Natural killer cell (primary cell): ENCODE measurements around the gene SZRD1. TPM values are rescaled to one million over a fixed set of nuclear protein-coding genes. Genes with fewer than 3 reads are reported as not detected.
A peak's percentile ranks its signal among the peaks of the same experiment; 100 is the strongest.

Experiments used
- ATAC-seq, 3 donors: fragments of 150-1000 bp in 2 of 3; fragments of 200-7000 bp in 1 of 3; cut with Tn5 transposase; 1 replicate in 1 of 3; 2 replicates in 2 of 3; pipeline ENCODE4 v1.10.0; 2021; ENCODE audit warnings: mild to moderate bottlenecking in 2 of 3, moderate library complexity in 2 of 3
- DNase-seq, 2 donors: peaks; one replicate each; pipeline versions ENCODE4 v3.0.0 to v3.0.0-alpha.2; 2013 to 2021; ENCODE audit warnings: mixed read lengths in 1 of 2
- H3K27ac ChIP-seq: one replicate; pipeline ENCODE4 v1.5.1; 2013; ENCODE audit warnings: mild to moderate bottlenecking, low read length
- H3K27me3 ChIP-seq: one replicate; pipeline ENCODE4 v1.6.1; 2013; ENCODE audit warnings: low read length; ENCODE audit not compliant: control insufficient read depth, insufficient read depth
- H3K36me3 ChIP-seq: one replicate; pipeline ENCODE4 v1.6.1; 2013; ENCODE audit warnings: low read length; ENCODE audit not compliant: control insufficient read depth, insufficient read depth
- H3K4me1 ChIP-seq: one replicate; pipeline ENCODE4 v1.6.1; 2013; ENCODE audit warnings: low read length; ENCODE audit not compliant: control insufficient read depth, insufficient read depth
- H3K4me3 ChIP-seq: one replicate; pipeline ENCODE4 v1.5.1; 2013; ENCODE audit warnings: low read length
- H3K9me3 ChIP-seq: one replicate; pipeline ENCODE4 v1.6.1; 2013; ENCODE audit warnings: low read length; ENCODE audit not compliant: control insufficient read depth, insufficient read depth
- H3K27ac Mint-ChIP-seq, 2 donors: one replicate each; pipeline ENCODE4 v1.8.0; 2022; ENCODE audit warnings: mild to moderate bottlenecking in 2 of 2, mixed read lengths in 2 of 2, moderate library complexity in 1 of 2
- H3K27me3 Mint-ChIP-seq, 2 donors: one replicate each; pipeline ENCODE4 v1.8.0; 2022; ENCODE audit warnings: low read depth in 2 of 2, mixed read lengths in 2 of 2
- H3K36me3 Mint-ChIP-seq: one replicate; pipeline ENCODE4 v1.8.0; 2022; ENCODE audit warnings: mixed read lengths
- H3K4me1 Mint-ChIP-seq, 2 donors: one replicate each; pipeline ENCODE4 v1.8.0; 2022; ENCODE audit warnings: mixed read lengths in 2 of 2
- H3K4me3 Mint-ChIP-seq: one replicate; pipeline ENCODE4 v1.8.0; 2022; ENCODE audit warnings: mild to moderate bottlenecking, moderate library complexity, mixed read lengths
- H3K9me3 Mint-ChIP-seq, 2 donors: one replicate each; pipeline ENCODE4 v1.8.0; 2022; ENCODE audit warnings: mixed read lengths in 2 of 2
- WGBS: methylation state at CpG from one replicate; pipeline ENCODE4 v1.1.7; 2013; ENCODE audit warnings: missing lambda C conversion rate; ENCODE audit not compliant: insufficient coverage; 5-methylcytosine and 5-hydroxymethylcytosine counted together
- intact Hi-C: fragments of 100-400 bp; cut with micrococcal nuclease; formaldehyde crosslinking; loops from one replicate; pipeline ENCODE4 v1.14.2; 2022
- total RNA-seq, 4 donors: library from RNA; stranded (reverse); fragments of 120-200 nt in 1 of 4; gene quantifications; one replicate each; pipeline versions ENCODE4 v1.2.3 to v1.2.4, GENCODE V29; 2013 to 2022
- TF ChIP-seq, protein P1 (sequence below): fragments of 200-600 bp; IDR thresholded peaks from one replicate; pipeline ENCODE4 v1.8.0; 2022; ENCODE audit warnings: antibody characterized with exemption

Gene SZRD1
- total RNA-seq, 3 donors from 2014 or later (not counting 1 experiment from before 2014, with no cell fraction given), result 170 to 187 (median 177) TPM

GRCh38 chr1:16396591-16396990, 29.5 kb downstream of the SZRD1 start:
- TF ChIP-seq, protein P1, sequence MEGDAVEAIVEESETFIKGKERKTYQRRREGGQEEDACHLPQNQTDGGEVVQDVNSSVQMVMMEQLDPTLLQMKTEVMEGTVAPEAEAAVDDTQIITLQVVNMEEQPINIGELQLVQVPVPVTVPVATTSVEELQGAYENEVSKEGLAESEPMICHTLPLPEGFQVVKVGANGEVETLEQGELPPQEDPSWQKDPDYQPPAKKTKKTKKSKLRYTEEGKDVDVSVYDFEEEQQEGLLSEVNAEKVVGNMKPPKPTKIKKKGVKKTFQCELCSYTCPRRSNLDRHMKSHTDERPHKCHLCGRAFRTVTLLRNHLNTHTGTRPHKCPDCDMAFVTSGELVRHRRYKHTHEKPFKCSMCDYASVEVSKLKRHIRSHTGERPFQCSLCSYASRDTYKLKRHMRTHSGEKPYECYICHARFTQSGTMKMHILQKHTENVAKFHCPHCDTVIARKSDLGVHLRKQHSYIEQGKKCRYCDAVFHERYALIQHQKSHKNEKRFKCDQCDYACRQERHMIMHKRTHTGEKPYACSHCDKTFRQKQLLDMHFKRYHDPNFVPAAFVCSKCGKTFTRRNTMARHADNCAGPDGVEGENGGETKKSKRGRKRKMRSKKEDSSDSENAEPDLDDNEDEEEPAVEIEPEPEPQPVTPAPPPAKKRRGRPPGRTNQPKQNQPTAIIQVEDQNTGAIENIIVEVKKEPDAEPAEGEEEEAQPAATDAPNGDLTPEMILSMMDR, result no peak
- Mint-ChIP-seq H3K36me3 (no peaks in the 10 kb centered on the region), H3K27ac (peak overlapping the region in 1 of 2 donors; percentile 31), H3K4me3 (no peak overlapping the region), H3K4me1 (peaks cover 24 to 47% of the 10 kb centered on the region in 2 donors), H3K9me3 (no peaks in the 10 kb centered on the region), H3K27me3 (no peaks in the 10 kb centered on the region)
- Histone ChIP-seq H3K36me3 (peaks cover 51% of the 10 kb centered on the region), H3K27me3 (no peaks in the 10 kb centered on the region), H3K27ac (no peak overlapping the region), H3K9me3 (no peaks in the 10 kb centered on the region), H3K4me3 (no peak overlapping the region), H3K4me1 (peaks cover 20% of the 10 kb centered on the region)
- ATAC-seq (no peak), DNase-seq (no peak)
- WGBS, result 81% methylated on average over 7 of the region's 7 CpGs
- intact Hi-C loops, result no loop called here

DNA sequence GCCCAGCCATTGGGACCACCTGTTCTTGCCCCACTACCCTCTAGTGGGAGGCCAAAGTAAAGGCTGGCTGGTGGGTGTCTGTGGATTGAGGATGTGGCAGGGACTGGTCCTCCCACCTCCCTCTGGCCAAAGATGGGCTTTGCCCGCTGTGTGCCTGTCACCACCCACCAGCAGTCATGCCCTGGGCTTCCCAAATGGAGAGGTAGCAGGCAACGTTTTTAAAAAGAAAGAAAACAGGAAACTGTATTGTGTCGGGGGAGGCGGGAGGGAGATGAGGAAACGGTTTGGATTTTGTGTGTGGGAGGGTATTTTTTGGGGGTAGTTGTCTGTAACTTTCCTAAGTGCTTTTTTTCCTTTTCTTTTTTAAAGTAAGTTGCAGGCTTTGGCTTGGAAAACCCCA, 30.1 kb downstream of the SZRD1 start:
- H3K36me3 ChIP-seq, result peaks cover 51% of the 10 kb centered on the region
- TF ChIP-seq, protein P1, result no peak
- 64% methylated on average over 4 of the region's 5 CpGs for WGBS
- H3K27ac ChIP-seq, result no peak overlapping the region
- no peaks in the 10 kb centered on the region for H3K9me3 Mint-ChIP-seq
- no peaks in the 10 kb centered on the region for H3K27me3 Mint-ChIP-seq
- DNase-seq, result no peak
- H3K4me3 Mint-ChIP-seq, result no peak overlapping the region
- intact Hi-C loops, result no loop called here
- H3K4me1 Mint-ChIP-seq, result peaks cover 18 to 45% of the 10 kb centered on the region in 2 donors
- no peaks in the 10 kb centered on the region for H3K36me3 Mint-ChIP-seq
- H3K9me3 ChIP-seq, result no peaks in the 10 kb centered on the region
- H3K4me3 ChIP-seq, result no peak overlapping the region
- no peaks in the 10 kb centered on the region for H3K27me3 ChIP-seq
- peak overlapping the region in 1 of 2 donors; percentile 77 for H3K27ac Mint-ChIP-seq
- peaks cover 15% of the 10 kb centered on the region for H3K4me1 ChIP-seq
- no peak for ATAC-seq

- Histone ChIP-seq H3K27ac (no peak overlapping the region), H3K36me3 (peaks cover 47% of the 10 kb centered on the region), H3K27me3 (no peaks in the 10 kb centered on the region), H3K4me3 (no peak overlapping the region), H3K4me1 (peaks cover 2% of the 10 kb centered on the region), H3K9me3 (no peaks in the 10 kb centered on the region)
- ATAC-seq (no peak), DNase-seq (no peak)
- intact Hi-C loops, result no loop called here
- Mint-ChIP-seq H3K36me3 (no peaks in the 10 kb centered on the region), H3K4me3 (no peak overlapping the region), H3K27me3 (no peaks in the 10 kb centered on the region), H3K4me1 (peaks cover 5 to 32% of the 10 kb centered on the region in 2 donors), H3K9me3 (no peaks in the 10 kb centered on the region), H3K27ac (peak overlapping the region; percentile 77 to 78)
- TF ChIP-seq, protein P1, result no peak
- WGBS, result 91% methylated on average over 5 of the region's 5 CpGs
Measured at GRCh38 chr1:16398371-16398953, 31.4 kb downstream of the SZRD1 start.

GRCh38 chr1:16402742-16403141, 35.7 kb downstream of the SZRD1 start:
- peaks cover 0 to 22% of the 10 kb centered on the region in 2 donors for H3K4me1 Mint-ChIP-seq
- WGBS, result 91% methylated on average over 10 of the region's 10 CpGs
- H3K4me3 ChIP-seq, result no peak overlapping the region
- TF ChIP-seq, protein P1, result no peak
- H3K27me3 ChIP-seq, result no peaks in the 10 kb centered on the region
- no peak for DNase-seq
- peaks cover 10% of the 10 kb centered on the region for H3K36me3 ChIP-seq
- no peak overlapping the region for H3K27ac ChIP-seq
- H3K27me3 Mint-ChIP-seq, result no peaks in the 10 kb centered on the region
- H3K9me3 Mint-ChIP-seq, result no peaks in the 10 kb centered on the region
- no peaks in the 10 kb centered on the region for H3K4me1 ChIP-seq
- no peak overlapping the region for H3K4me3 Mint-ChIP-seq
- H3K9me3 ChIP-seq, result no peaks in the 10 kb centered on the region
- H3K27ac Mint-ChIP-seq, result no peak overlapping the region
- no peaks in the 10 kb centered on the region for H3K36me3 Mint-ChIP-seq
- ATAC-seq, result no peak
- intact Hi-C loops, result no loop called here
